Stromal cell of bone marrow (primary cell): Measurements from ENCODE around the gene MYO3B.
"Not testable (repeated sequence)": the region's sequence is repeated elsewhere in the genome, so short reads cannot be mapped to it uniquely, and the experiment has no call there.

Experiments used
- DNase-seq: peaks from one replicate; pipeline ENCODE4 v3.0.0-alpha.2; 2012; ENCODE audit warnings: low read depth

Gene MYO3B

DNA sequence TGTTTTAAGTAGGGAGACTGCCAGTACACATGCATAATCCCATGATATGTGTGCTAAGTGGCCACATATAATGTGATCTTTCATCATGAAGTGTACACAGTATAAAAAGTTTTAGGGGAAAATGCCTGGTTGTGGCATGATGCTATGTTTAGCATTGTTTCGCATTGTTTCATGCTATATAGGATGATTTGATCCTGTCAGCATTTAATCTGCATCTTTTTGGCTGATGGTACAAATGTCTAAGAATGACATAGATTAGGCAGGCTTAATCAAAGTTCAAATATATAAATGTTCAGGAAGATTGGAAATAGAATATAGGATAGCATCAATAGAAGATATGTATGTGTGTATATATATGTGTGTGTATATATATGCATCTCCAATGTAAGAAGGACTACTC is 83.6 kb downstream of the MYO3B start:
- no peak for DNase-seq

DNA sequence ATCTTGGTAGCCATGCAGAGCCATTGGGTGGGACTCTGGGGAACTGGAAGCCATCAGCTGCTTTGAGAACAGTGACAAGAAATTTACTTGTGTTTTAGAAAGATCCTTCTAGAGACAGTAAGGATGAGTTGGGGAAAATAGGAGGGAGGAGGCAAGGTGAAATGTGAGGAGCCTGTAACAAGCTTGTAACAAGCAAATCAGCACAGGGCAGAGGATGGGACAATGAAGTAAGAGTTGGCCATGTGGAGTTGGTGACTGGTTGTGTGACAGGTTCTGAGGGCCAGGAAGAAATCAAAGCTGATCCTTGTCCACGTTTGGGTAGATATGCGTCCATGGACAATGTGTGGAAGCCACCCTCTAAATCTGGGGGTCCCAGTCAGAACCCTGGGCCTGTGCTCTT is 84.4 kb downstream of the MYO3B start:
- DNase-seq, result no peak

DNA sequence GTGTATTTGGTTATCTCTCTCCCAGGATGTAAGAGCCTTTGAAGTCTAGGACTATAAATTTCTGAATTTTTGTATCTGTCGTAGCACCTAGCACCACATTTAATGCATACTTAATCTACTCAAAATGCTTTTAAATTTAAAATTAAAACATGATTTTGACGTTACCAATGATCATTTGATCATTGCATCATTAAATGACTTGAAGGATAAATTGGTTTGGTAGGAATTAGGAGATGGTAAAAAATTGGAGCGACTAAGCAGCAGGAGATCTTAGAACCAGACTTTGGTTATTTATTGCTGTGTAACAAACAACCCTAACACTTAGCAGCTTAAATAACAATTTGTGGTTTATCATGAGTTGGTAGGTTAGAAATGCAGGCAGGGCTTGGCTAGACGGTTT is 84.9 kb downstream of the MYO3B start:
- DNase-seq, result no peak

DNA sequence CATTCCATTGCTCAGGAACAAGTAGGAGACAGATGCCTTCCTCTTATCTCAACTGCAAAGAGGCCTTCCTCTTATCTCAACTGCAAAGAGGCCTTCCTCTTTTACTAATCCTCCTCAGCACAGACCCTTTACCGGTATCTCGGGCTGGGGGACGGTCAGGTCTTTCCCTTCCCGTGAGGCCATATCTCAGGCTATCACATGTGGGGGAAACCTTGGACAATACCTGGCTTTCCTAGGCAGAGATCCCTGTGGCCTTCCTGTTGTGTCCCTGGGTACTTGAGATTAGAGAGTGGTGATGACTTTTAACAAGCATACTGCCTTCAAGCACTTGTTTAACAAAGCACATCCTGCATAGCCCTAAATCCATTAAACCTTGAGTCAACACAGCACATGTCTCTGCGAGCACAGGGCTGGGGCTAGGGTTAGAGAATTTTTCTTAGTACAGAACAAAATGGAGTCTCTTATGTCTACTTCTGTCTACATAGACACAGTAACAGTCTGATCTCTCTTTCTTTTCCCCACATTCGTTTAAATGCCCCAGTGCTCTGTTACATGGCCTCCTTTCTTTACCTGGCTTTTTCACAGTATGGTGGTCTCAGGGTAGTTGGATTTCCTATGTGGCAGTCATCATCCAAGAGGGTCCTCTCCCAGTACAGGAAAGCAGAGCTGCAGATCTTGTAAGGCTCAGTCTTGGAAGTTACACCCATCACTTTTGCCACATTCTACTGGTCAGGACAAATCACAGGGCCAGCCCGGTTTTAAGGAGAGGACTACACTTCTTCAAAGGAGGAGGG is 86.0 kb downstream of the MYO3B start:
- DNase-seq, result not testable (repeated sequence)

DNA sequence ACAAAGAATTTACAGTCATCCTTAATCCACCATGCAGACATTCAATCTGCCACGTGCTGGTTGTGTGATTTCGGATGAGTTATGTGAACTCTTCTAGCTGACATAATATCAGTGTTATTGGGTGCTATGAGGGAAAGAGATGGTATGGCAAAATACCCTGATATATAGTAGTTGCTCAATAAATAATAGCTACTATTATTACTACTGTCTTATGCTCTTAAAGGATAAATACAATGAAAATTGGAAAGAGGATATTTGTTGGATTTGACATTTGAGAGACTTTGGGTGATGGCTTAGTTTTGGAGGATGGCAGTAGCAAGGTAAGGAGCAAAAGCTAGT is 86.5 kb downstream of the MYO3B start:
- no peak for DNase-seq

DNA sequence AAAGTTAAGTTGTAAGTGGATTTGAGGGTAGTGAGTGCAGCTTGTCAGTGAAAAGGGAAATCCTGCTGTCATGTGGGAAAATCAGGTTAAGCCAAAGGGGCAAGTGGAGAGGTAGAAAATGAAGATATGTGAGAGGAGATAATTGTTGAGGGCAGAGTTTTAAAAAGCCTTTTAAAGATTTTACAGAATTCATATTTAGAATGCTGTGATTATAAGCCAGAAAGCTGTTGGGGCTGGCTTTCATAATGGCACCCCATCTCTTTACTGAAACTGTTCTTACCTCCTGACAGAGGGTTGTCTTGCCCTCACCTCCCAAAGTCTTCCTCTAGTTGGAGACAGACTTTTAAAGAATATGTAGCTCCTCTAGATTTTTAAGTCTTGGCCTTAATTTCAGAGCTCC is 86.9 kb downstream of the MYO3B start:
- no peak for DNase-seq

DNA sequence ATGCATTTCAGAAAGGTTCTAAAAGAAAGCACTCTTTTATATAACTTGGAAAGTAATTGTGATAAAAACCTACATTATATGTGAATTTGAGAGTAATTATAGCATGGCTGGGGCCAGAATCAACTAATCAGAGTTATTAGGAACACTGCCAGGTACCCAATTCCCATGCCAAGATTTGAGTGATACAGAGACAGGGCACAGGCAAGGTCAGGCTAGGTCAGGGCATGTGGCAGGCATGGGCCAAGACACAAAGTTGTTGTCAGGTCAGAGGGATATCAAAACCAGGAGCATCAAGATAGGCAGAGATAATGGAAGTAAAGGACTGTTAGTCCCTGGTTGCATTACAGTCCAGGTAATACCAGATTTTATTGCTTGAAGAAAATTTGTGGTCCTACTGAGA is 87.4 kb downstream of the MYO3B start:
- DNase-seq, result no peak

DNA sequence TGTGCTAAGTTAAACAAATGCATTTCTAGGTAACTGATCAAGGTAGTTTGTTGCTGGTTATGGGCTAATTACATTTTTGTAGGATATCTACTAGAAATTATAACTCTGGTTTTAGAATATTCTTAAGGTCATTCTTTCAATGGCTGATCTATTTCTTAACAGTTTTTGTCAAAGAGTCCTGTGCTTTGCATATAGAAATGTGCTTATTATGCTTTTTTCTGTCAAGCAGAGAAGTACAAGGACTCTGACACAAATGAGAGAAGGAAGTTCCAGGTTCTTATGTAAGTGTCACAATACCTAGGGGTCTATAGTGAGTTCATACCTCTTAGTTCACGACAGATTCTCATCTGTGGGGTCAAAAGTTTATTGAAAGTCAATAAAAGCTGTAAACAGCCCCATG is 88.4 kb downstream of the MYO3B start:
- no peak for DNase-seq

DNA sequence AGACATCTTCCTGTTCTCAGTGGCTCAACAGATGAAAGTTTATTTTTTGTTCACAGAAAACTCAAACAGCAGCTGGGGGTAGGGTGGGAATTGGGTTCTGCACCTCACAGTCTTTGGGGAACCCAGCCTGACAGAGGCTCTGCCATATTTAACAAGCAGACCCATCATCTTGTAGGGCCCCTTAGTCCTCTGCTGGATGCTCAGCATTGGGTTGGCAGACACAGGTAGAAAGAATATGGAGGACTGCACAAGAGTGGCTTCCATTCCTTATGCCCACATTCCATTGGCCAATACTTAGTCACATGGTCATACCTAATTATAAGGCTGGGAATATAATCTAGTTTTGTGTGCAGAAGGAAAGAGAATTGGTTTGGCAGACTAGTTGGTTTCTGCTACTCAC is 89.1 kb downstream of the MYO3B start:
- no peak for DNase-seq

DNA sequence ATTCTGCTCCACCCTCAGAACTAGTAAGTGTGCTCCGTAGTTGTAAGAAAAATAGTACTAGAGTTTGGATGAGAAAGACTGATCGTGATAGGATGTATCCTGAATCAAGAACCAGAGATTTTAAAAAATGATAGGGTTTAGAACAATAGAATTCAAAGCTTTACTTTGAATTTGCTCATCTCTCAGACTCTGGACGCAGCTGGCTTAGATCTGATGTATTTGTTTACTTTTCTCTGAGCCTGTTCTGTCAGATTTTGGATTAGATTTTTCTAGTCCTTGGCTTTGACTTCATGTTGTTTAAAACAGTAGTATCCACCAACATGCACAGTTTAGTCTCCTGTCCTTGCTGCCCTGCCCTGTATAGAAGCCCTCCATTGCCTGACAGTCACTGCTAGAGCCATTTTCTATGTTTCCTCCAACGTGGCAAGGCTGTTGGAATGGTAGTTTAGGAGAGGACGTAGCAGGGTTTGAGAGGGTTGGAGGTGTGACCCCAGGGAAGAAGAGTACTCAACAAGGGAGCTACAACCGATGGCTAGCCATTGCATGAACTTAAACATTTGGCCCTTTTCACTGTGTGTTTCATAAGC is 92.4 kb downstream of the MYO3B start:
- DNase-seq, result no peak

DNA sequence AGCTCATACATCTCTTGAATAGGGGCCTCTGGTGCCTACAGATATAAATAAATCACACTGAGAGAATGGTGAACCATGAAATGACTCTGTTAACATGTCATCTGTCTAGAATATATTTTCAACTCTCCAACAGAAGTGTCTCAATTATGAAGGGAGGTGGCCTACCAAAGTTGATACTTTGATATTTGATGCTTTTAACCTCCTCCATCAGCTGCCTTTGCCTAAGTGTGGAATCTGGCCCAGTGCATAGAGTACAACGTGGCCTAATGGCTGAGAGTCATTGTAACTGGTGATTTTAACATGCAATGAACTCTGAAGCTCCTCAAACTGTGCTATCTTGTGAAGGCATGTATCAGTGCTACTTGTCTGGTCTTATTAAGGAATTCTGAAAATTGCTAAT is 93.4 kb downstream of the MYO3B start:
- DNase-seq, result no peak

DNA sequence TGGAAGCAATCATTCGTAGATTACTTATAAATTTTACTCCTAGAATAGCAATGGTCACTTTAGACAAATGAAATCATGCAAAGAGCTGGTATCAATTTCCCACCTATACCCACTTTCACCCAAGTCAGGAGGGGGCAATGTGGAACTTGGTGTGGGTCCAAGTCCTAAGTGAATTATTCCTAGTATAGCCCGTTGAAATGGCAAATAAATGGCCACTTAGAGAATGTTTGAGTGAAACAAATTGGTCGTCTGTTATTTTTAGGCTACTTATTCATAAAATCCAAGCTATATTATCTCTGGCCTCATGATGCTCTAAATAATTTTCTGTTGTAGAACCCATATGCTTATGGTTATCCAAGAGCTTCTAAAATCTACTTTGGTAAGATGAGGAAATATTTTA is 98.1 kb downstream of the MYO3B start:
- DNase-seq, result no peak

DNA sequence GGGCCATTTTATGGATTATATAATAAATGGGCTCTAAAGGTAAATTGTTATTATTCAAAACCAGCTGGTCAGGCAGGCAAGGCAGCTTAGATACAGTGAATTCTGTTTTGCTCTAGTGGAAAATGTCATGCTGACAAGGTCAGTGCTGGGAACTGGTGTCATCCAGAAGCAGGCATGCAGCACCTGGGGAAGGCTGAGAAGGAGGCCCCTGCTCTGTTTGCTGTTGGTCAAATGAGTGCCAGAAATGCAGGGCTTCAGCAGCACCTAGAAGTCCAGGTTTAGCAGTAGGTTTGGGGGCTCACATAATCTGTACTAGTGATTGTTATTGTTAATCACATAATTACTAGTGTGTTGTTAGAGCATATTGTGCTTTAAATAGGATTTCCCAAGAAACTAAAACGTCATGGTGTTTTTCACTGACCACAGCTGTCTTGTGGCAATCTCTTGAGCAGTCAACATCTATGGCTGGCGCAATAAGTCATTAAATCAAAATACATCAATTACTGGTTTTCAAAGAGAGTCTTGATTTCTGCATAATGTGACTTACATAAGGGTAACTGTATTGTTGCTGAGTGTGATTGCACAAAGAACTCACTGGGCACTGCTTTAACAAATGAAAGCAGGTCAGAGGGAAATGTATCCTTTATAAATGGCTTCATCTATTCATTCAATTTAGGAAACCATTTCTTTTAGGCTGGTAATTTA is 99.1 kb downstream of the MYO3B start:
- no peak for DNase-seq

DNA sequence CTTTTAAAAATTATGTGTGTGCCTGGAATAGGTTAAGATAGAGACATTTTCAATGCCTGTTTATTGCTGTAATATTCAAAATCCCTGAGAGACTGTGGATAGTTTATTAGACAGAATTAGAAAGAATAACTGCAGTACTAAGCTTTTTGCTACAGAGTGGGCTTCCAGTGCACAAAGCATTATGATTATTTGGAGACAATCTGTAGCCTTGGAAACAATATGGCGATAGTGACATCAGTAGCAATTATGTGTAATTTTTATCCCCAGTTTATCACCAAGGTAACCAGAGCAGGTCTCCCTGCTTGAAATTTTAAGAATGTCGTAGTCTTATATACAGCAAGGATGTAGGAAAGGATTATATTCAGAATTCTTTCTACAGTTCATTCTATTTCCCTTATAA is 100.0 kb downstream of the MYO3B start:
- no peak for DNase-seq

DNA sequence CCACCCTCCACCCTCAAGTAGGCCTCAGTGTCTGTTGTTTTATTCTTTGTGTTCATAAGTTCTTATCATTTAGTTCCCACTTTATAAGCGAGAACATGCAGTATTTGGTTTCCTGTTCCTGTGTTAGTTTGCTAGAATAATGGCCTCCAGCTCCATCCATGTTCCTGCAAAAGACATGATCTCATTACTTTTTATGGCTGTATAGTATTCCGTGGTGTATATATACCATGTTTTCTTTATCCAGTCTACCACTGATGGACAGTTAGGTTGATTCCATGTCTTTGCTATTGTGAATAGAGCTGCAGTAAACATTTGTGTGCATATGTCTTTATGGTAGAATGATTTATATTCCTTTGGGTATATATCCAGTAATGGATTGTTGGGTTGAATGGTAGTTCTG is 101.7 kb downstream of the MYO3B start:
- DNase-seq, result not testable (repeated sequence)

DNA sequence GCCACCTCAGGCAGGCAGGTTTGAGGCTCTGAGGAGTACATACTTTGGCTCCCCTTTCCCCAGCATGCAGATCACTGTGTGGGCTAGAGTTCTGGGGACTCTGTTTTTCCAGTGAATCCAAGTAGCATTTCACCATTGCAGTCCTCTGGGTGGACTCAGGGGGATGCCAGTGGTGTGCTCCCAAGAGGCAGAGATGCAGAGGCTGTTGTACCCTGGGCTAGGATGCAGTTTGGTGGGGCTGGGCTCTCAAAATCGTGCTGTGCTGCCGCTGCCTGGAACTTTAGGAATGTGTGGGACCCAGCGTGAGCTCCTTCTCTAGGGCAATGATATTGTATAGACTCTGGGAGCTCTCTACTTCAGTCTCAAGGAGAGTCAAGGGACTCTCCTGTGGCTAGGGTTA is 104.9 kb downstream of the MYO3B start:
- no peak for DNase-seq

DNA sequence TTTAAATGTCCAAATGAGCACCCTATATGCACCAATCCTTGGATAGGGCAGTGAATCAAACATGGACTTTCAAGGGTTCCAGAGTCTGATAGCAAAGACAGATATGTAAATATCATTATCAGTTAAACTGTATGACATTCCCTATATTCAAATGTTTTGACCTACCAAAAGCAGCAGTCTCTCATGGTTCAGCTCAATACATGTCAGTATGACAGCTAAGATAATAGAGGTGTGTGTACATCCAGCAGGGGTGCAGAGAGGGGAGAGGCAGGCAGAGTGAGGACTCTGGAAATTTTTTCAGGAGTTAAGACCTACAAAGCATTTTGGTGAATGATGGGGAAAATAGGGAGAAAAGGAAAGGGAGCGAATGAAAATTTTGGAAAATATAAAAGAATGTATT is 106.3 kb downstream of the MYO3B start:
- no peak for DNase-seq

DNA sequence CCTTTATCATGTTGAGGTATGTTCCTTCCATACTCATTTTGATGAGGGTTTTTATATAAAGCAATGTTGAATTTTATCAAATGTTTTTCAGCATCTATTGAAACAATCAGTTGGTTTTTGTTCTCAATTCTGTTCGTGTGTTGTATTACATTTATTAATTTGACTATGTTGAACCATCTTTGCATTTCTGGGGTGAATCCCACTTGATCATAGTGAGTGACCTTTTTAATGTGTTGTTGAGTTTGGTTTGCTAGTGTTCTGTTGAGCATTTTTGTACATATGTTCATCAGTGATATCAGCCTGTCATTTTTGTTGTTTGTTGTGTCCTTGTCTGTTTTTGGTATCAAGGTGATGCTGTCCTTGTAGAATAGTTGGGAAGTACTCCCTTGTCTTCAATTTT is 110.9 kb downstream of the MYO3B start:
- DNase-seq, result no peak

DNA sequence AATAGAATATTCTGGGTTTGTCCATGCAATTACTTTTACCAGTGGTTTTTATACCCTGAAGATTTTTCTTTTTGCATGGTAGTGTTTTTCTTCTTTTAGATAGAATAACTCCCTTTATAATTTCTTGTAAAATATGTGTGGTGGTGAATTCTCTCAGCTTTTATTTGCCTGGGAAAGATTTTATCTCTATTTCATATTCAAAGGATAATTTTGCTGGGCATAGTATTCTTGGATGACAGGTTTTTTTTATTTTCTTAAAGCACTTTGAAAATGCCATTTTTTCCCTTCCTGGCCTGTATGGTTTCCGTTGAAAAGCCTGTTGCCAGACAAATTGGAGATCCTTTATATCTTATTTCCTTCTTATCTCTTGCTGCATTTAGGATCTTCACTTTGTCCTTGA is 113.5 kb downstream of the MYO3B start:
- DNase-seq, result no peak

DNA sequence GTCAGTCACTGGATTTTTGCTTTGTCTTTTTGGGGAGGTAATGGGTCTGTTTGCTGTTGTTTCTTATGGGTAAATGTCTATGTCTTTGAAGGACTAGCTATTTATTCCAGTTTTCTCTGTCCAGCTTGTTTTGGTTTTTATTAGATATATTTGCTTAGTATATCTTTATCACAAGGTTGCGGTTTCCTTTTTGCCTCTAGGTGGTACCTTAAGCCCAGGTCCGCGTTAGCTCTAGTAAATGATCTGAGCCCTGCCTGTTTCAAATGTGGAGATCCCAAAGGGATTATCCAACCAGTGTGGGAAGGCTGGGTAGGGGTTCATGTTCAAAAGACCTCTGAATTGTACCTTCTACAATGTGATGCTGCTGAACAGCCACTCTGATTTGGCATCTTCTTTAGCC is 114.5 kb downstream of the MYO3B start:
- DNase-seq, result no peak

DNA sequence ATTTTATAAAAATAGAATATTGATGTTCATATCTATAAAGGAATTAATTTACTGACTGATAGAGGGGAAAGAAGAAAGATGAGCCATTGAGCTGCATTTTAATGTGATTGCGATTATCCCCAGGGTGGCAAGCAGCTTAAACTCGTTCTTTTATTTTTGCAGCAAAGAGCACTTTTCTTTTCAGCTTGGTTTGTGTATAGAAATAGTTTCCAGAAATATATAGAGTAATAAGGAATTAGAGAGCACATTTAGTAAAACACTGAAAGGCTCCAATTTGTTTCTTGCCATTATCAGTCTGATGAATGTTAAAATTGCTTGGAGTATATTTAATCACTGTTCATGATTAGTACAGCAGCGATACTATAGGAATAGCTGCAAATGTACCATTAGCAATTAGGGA is 119.5 kb downstream of the MYO3B start:
- no peak for DNase-seq

DNA sequence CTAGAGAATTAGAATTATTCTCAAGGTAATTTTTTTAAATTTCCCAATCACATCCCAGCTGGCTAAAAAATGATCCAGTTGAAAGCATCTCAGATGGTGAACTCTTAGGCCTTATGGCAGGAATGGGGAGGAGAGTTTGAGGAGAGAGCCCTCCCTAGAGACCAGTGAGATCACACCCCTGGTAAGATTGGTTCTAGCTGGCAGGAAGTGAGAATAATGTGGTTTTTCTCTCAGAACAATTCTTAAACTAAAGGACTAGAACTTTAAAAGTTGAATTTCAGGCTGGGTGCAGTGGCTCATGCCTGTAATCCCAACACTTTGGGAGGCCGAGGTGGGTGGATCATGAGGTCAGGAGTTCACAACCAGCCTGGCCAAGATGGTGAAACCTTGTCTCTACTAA is 120.2 kb downstream of the MYO3B start:
- DNase-seq, result no peak

DNA sequence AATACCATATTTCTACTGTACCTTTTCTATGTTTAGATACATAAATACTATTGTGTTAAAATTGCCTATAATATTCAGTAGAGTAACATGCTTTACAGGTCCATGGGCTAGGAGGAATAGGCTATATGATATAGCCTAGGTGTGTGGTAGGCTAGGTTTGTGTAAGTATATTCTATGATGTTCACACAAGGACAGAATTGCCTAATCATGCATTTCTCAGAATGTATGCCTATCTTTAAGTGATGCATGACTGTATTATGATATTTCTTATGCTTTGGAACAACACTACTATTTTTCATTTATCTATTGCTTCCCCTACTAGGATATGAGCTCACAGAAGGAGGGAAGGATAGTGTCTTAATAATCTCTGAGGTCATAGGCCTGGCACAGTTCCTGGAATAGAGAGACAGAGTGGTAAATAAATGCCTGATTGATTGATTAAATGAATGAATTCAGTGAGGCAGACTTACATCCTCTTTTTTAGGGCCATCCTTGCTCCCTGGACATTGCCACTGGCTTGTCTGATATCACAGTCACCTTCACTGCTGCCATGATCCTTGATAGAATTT is 121.0 kb downstream of the MYO3B start:
- DNase-seq, result no peak
